GM19397 (cell line): Measurements from ENCODE around the gene ARHGEF1.
A peak's percentile ranks its signal among the peaks of the same experiment; 100 is the strongest.

Source experiments
- ATAC-seq: cut with Tn5 transposase; IDR thresholded peaks from one replicate; pipeline ENCODE4 v1.9.1; 2021; ENCODE audit warnings: mild to moderate bottlenecking, moderate library complexity; ENCODE audit not compliant: unreplicated experiment

The ARHGEF1 gene

DNA sequence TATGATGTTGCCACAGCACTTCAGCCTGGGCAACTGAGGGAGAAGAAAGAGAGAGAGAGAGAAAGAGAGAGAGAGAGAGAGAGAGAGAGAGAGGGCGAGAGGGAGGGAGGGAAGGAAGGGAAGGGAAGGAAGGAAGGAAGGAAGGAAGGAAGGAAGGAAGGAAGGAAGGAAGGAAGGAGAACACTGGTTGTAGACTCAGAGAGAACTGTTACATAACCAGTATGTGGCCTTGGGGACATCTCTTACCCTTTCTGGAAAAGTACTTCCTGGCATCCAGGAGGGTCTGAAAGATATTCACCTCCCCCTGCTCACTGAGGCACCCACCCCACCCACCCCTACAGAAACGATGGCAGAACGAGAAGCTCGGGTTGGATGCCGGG is 2.7 kb upstream of the ARHGEF1 start:
- no peak for ATAC-seq

DNA sequence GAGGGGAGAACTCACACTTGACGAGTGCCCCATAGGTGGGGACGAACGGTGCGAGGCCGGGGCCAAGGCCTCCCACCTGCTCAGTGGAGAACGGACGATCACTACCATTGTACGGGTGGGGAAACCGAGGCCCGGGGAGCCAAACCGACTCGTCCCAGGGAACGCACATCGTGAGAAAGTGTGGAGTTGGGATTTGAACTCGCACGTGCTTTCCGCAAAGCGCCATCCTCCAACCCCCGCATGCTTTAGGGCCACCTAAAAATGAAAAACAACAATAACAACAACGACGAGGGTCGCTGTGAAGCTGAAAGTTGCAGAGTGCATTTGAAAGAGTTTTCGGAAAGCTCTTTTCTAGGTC is 458 bp downstream of the ARHGEF1 start:
- no peak for ATAC-seq

DNA sequence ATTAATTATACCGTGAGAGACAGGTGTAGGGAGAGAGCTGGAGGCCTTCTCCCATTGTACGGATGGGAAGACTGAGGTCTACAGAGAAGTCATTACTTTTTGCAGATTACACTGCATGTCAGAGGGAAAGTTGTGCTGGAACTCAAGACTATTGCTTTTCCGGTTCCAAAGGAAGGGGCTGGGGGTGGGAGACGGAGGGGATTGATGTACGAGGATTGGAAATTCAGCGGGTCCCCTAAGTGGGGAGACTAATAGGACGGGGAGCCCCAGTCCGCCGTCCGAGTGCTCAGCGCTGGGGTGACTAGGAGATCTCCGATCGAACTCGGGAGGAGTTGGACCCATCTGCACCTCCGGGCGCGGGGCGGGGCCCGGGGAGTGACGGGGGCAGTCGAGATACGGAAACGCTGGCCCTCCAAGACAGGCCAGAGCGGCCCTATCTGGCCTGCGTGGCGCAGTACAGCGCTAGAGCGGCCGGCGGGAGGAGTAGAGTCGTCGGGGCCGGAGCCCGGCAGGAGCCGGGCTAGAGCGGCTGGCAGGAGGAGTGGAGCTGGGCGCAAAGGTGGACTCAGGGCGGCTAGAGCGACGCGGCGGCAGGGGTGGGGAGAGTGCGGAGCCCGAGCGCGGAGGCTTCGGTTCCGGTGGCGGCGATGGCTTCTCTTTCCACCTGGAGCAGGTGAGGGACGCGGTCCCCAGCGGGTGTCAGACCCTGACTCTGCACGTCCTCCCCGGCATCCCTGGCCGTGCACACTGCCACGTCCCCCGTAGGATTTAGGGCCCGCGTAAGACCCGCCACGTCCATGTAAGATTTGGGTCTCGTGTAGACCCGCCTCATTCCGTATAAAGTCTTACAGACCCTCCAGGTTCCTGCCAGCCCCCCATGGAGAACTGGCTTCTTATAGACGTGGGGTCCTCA is 1.1 kb downstream of the ARHGEF1 start:
- ATAC-seq = peak; percentile 75

DNA sequence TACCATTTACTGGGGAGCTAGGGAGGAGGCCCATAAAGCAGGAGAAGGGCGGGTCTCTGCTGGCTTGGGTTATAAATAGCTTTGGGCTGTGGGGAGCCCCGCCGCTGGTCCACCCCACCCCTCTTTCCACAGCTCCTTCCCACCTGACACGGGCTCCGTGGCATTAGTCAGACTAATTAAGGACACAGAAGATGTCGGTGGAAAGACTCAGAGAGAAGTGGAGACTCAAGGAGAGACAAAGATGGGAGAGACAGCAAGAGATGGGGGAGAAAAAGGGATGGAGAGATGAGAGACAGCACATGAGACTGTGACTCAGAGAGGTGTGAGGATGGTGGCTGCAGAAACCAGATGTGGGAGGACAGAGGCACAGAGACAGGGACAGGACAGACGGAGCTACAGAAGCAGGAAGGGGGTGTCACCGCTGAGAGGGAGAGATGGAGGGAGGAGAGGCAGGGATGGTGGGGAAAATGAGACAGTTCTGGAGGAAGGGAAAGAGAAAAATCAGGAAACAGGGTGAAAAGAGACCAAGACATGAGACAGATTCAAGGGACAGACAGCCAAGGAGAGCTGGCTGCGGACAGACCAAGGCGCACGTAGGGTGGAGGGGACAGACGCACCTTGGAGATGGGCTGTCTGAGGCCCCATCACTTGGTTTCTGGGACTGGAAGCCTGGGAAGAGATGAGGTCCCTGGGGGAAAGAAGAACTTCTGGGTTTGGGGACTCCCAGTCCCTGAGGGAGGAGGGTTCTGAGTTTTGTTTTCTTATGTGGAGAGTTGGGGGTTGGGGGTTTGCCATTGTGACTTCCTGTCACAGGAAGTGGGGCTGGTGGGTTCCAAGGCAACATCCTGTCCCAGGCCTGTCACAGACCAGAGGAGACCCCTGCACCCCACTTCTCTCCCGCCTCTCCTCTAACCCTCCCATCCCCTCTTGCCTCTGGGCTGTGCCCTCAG is 4.1 kb downstream of the ARHGEF1 start:
- ATAC-seq = no peak

DNA sequence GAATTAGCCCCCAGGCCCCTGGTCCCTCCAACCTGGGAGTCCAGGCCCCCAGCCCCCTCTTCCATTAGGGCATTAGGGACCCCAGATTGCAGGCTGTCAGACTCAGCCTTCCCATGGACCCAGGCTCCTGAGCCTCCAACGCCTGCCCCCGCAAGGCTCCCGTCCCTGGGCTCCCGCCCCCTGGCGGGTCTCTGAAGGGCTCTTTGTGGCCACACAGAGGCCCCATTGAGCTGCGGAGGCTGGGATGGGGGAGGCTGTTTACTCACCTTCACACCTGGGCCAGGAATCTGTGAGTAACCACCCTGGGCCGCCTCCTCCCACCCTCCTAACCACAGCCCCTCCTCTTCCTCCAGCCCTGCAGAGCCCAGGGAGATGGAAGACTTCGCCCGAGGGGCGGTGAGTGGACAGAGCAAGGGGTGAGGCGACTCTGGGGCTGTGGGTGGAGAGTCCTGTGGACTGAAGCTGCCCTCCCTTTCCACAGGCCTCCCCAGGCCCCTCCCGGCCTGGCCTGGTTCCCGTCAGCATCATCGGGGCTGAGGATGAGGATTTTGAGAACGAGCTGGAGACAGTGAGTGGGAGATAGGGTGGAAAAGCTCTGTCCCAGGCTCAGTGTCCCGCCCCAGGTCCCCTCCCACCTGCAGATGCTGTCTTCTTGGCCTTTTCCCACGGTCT is 4.9 kb downstream of the ARHGEF1 start:
- no peak for ATAC-seq

DNA sequence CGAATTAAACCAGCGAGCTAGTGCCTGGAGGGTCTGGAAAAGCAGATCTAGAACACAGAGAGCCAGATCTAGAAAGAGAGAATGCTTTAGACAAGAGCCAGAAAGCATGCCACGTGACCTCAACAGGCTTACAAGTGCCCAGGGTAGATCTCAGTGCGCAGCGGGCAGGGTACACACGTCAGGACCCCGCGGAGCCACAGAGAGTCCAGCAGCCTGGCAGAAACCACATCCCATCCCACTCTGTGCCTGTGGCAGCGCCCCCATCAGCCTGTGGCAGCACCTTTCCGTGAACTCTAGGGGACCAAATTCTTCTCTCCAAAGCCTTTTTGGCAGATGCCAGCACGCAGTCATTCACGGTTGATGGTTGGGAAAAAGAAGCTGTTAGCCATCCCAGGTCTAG is 5.9 kb downstream of the ARHGEF1 start:
- ATAC-seq = no peak

DNA sequence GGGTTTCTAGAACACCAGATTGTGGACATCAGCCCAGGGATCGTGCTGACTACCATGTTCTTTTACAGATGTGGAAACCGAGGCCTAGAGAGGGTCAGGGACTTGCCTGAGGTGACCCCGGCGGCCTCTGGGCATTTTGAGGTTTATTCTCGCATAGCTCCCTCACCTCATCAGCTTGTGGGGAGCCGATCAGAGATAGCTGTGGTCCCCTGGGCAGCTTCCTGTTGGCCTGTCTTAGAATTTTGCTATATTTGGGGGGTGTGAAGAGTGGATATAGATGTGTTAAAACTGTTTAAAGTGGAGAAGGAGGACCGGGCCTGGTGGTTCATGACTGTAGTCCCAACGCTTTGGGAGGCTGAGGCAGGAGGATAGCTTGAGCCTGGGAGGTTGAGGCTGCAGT is 6.9 kb downstream of the ARHGEF1 start:
- ATAC-seq = no peak

DNA sequence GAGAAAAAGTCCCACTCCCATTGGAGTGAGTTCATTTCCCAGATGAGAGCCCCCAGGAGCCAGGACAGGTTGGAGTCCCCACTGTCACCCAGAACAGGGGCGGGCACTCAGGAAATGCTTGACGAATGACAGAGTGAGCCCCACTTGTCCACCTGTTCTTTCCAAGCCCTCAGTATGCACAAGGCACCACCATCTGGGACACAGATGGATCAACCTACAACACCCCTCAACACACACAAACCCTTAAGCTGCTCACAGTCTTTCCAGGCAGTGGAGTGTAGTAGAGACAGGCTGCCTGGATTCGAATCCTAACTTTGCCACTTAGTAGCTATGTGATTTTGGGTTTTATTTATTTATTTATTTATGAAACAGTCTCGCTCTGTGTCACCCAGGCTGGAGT is 8.0 kb downstream of the ARHGEF1 start:
- ATAC-seq = no peak

DNA sequence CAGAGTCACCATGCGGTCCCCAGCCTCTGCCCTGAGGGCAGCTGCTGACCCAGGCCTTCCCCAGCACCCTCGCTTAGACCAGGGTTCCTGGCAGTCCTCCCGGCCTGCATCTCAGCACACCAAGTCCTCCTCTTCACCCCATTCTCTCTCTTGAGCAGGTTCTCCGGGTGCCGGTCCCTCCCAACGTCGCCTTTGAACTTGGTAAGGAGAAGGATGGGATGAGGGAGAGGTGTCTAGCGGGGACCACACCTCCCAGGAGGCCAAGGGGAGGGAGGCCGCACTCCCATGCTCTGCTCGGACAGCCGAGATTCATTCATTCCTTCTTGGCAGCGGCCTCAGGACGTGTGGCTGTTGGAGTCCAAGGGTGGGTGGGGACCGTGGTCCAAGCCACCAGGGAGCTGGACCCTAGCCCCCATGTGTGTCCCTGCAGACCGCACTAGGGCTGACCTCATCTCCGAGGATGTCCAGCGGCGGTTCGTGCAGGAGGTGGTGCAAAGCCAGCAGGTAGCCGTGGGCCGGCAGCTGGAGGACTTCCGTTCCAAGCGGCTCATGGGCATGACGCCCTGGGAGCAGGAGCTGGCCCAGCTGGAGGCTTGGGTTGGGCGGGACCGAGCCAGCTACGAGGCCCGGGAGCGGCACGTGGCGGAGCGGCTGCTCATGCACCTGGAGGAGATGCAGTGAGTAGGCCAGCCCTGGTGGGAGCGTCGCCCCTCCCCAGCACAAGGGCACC is 9.4 kb downstream of the ARHGEF1 start:
- no peak for ATAC-seq

DNA sequence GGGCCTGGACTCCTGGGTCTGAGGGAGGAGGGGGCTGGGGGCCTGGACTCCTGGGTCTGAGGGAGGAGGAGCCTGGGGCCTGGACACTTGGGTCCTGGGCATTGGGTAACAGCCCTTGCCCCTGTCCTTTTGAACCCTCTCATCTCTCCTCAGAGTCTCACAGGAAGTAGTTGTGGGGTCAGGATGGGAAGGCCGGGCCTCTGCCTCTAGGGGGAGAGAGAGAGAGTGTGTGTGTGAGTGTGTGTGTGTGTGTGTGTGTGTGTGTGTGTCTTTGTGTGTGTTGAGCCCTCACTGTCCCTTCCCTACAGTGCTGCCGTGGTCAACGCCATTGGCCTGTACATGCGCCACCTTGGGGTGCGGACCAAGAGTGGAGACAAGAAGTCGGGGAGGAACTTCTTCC is 10.9 kb downstream of the ARHGEF1 start:
- no peak for ATAC-seq

DNA sequence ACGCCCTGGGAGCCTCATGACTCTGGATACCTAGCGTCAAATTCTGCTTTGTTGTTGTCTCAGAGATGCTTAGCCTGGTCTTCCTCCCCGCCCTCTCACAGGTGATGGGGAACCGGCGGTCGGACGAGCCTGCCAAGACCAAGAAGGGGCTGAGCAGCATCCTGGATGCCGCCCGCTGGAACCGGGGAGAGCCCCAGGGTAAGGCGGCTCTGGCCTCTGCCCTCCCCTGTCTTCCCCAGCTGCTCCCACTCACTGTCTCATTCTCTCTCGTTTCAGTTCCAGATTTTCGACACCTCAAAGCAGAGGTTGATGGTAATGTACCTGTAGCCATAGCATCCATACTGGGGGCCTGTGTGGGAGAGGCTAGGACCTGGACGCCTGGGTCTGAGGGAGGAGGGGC is 11.4 kb downstream of the ARHGEF1 start:
- no peak for ATAC-seq

DNA sequence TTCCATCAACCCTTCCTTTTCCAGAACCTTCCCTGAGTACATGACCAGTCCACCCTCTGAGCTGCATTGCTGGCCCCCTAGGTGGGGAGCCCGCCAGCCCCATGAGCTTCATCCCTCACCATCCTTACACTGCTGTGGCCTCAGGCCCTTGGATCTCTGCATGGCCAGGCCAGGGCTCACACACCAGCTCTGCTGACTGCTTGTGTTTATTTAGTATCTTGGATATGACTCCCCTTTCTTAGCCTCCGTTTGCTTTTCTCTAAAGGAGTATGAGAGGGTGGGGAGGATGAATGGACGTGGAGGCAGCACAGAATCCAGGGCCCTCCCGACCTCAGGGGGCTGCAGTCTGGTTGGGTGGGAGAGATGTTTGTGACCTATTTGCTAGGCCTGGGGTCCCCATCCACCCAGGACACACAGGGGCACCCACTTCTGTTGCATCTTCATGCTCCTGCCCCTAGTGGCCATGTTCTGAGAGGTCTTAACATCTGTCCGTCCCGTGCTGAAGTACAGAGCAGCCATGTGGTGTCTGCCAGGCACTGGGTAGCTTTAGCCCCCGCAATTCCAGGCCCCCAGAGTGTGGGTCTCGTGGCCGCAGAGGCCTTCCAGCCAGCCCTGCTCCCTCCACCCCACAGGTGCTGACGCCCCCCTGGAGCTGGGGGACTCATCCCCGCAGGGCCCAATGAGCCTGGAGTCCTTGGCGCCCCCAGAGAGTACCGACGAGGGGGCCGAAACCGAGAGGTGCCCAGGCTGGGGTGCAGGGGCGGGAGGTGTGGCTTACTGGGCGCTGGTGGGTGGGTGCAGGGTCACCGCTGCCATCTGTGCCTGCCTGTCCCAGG is 13.0 kb downstream of the ARHGEF1 start:
- ATAC-seq = no peak

DNA sequence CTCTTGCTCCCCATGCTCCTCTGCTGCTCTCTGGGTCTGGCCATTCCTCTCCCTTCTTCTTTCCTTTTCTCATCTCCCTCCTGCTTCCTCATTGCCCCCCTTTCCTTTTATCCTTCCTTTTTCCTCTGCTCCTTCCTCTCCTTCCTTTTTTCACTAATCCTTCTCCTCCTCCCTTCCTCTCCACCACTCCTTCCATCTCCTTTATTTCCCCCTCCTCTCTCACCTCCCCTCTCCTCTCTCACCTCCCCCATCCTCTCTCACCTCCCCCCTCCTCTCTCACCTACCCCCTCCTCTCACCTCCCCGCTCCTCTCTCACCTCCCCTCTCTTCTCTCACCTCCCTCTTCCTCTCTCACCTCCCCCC is 13.6 kb downstream of the ARHGEF1 start:
- ATAC-seq = no peak

DNA sequence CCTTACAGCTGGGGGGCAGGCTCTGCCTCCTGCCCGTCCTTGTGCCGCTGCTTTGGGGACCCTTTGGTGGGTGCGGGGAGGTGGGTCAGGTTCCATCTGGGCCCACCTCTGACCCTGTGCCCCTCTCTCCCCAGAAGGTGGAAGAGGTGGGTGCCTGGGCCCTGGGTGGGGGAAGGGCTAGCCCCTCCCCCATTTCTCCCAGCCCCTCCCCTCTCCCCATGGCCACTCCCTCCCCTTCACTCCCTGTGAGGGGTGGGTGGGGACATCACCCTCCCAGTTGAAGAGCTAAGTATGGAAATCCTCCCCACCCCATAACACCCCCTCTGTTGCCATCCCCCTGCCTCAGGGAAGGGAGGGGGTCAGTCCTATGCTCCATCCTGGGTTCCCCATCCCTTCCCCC is 14.2 kb downstream of the ARHGEF1 start:
- no peak for ATAC-seq

DNA sequence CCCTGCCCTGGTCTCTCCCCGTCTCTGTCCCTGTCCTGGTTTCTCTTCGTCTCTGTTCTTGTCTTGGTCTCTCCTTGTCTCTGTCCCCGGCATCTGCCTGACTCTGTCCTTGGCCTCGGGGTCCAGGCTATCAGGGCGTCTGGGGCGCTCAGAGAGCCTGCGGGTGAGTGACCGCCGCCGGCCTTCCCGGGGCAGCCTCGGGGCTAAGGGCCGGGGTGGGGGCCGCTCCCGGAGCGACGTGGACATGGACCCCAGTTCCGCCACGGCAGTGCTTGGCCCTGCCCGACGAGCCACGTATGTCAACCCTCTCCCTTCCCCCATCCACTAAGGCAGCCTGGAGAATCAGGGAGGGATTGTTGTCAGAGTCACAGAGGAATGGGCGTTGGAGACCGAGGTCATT is 14.8 kb downstream of the ARHGEF1 start:
- no peak for ATAC-seq

DNA sequence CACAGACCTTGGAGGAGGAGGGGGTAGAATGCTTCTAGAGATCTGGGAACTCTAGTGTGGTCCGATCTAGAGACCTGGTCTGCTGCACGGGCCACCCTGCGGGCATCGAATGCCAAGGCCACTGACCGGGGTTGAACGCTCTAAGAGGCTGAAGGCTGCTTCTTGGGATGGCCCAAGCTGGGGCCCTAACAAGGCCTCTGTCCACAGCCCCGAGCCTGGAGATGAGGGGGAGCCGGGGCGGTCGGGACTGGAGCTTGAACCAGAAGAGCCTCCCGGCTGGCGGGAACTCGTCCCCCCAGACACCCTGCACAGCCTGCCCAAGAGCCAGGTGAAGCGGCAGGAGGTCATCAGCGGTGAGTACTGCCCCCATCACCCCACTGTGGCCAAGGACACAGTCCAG is 15.3 kb downstream of the ARHGEF1 start:
- no peak for ATAC-seq

DNA sequence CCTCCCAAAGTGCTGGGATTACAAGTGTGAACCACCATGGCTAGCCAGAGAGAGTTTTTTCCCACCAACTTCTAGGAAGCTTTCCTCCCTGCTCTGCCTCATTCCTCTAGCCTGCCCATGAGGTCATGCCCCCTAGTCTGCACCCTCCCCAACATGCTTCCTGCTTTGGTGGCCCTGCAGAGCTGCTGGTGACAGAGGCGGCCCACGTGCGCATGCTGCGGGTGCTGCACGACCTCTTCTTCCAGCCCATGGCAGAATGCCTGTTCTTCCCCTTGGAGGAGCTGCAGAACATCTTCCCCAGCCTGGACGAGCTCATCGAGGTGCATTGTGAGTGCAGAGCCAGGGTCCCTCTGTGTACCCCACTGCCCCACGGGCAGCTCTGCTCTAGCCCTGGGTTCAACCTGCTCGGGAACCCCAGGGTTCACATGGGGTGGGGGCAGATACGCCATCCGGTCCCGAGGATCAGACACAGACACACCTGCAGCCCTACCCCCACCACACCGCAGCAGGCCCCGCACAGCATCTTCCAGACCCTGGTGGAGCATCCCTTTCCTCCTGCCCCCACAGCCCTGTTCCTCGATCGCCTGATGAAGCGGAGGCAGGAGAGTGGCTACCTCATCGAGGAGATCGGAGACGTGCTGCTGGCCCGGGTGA is 18.9 kb downstream of the ARHGEF1 start:
- no peak for ATAC-seq

DNA sequence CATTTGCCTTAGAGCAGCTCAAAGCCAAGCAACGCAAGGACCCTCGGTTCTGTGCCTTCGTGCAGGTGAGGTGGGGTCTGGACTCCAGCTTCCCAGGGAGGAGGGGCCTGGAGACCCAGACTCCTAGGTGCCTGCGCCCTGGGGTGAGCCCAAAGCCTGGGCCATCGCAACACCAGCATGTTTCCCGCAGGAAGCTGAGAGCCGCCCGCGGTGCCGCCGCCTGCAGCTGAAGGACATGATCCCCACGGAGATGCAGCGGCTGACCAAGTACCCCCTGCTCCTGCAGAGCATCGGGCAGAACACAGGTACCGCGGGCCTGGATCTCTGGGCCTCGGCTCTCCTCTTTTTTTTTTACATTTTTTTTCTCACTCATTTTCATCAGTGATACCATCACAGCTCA is 19.6 kb downstream of the ARHGEF1 start:
- no peak for ATAC-seq

DNA sequence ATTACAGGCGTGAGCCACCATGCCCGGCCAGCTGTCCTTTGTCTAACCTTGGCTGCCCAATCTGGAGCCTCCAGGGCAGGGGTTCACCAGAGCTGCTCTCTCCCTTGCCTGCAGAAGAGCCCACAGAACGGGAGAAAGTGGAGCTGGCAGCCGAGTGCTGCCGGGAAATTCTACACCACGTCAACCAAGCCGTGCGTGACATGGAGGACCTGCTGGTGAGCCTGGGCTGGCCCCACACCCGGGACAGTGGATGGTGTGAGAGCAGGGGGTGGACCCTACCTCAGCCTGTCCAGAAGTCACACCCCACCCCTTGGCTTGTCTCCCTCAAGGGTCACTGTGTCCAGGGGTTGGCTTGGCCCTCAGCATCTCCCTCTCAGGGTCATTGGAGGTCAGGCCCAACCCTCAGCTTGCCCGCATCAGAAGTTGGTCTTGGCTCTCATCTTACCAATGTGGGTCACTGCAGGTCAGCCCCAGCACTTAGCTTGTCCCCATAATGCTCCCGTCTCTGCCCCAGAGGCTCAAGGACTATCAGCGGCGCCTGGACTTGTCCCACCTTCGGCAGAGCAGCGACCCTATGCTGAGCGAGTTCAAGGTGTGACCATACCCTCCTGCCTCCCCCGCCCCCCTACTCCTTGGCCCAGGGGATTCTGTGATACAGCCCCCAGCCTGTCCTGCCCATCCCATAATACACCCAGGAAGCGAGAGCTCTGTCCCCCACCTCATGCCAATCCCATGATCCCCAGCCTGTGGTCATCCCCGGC is 20.4 kb downstream of the ARHGEF1 start:
- ATAC-seq = no peak
